HEK293 (cell line): ENCODE measurements around the gene GRB2.

ENCODE experiments used
- ATF2 ChIP-seq: fragments of 450-650 bp; formaldehyde crosslinking; IDR thresholded peaks from 2 replicates; pipeline ENCODE4 v1.5.1; 2016; ENCODE audit warnings: missing biosample characterization, missing genetic modification characterization, low read depth
- CTCF ChIP-seq: fragments of 450-650 bp; formaldehyde crosslinking; IDR thresholded peaks from 2 replicates; pipeline ENCODE4 v1.5.1; 2016; ENCODE audit warnings: missing biosample characterization, missing genetic modification characterization
- YY1 ChIP-seq: fragments of 450-650 bp; formaldehyde crosslinking; IDR thresholded peaks from 2 replicates; pipeline ENCODE4 v1.5.1; 2018; ENCODE audit warnings: missing biosample characterization, missing genetic modification characterization
- ZNF174 ChIP-seq: fragments of 450-650 bp; formaldehyde crosslinking; IDR thresholded peaks from 2 replicates; pipeline ENCODE4 v1.5.0; 2017; ENCODE audit warnings: missing biosample characterization, mild to moderate bottlenecking, missing genetic modification characterization
- ZNF302 ChIP-seq: fragments of 450-650 bp; formaldehyde crosslinking; IDR thresholded peaks from 2 replicates; pipeline ENCODE4 v1.5.1; 2016; ENCODE audit warnings: missing biosample characterization, missing genetic modification characterization, low read depth
- ZNF792 ChIP-seq: fragments of 450-650 bp; formaldehyde crosslinking; IDR thresholded peaks from 2 replicates; pipeline ENCODE4 v1.5.1; 2016; ENCODE audit warnings: missing biosample characterization, missing genetic modification characterization

DNA sequence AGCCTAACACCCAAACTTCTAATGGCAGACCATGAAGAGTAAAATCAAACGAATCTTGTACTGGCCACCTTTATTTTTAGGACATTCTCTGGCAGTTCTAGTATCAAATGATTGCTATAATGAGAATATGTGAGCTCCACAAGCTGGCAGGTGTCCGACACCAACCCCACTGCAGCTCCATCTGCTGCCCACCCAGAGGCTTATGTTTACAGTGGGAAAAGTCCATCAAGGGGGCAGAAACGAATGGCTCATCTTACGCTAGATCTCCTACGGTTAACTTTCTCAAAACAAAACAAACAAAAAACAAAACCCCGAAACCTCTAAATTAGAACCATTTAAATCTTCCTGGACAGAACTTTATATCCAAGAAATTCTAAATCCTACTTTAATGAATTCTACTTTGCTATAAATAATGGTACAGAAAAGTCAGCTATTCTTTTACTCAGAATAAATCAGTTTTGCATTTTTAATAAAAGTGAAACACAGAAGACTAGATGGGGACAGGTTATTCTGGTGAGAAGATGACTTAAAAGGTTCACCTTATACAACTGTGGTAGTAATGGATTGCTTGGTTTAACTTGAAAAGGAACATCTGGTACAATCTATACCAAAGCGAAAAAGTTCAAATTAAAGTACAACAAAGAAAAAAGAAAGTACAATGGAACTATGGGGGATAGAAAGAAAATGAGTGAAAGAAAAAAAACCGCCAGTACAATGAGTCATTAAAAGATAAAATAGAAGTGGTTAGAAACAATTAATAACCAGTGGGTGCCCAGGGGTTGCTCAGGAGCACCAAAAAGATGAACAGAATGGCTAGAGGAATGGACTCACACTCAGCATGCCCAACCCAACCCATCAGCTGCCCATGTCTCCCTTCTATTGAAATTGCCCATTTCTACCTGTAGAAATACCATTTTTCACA is 40.2 kb downstream of the GRB2 start:
- no peak for TF ChIP-seq ZNF302 (tag by site-specific recombination)
- TF ChIP-seq ZNF792 (tag by site-specific recombination): no peak
- peak; percentile 58 for TF ChIP-seq CTCF (tag by site-specific recombination)
- no peak for TF ChIP-seq YY1 (tag by site-specific recombination)
- no peak for TF ChIP-seq ATF2 (tag by site-specific recombination)
- no peak for TF ChIP-seq ZNF174 (tag by site-specific recombination)
